BE2C (cell line): ENCODE measurements around the gene EXOC4.

Experiments used
- DNase-seq: peaks from one replicate; pipeline ENCODE4 v3.0.0-alpha.2; 2020
- H3K27me3 ChIP-seq: fragments of 250-450 bp; sonication (Bioruptor Pico); 2 replicates; pipeline ENCODE4 v1.5.1; 2020; ENCODE audit warnings: mild to moderate bottlenecking
- H3K36me3 ChIP-seq: fragments of 250-450 bp; sonication (Bioruptor Pico); 2 replicates; pipeline ENCODE4 v1.5.1; 2020; ENCODE audit warnings: mild to moderate bottlenecking
- H3K4me1 ChIP-seq: fragments of 250-450 bp; sonication (Bioruptor Pico); 2 replicates; pipeline ENCODE4 v1.5.1; 2020
- H3K4me3 ChIP-seq: 2 replicates; pipeline ENCODE4 v1.5.1; 2011; ENCODE audit warnings: low read depth, low read length
- H3K9me3 ChIP-seq: fragments of 250-450 bp; sonication (Bioruptor Pico); 2 replicates; pipeline ENCODE4 v1.5.1; 2020
- CTCF ChIP-seq: IDR thresholded peaks from 2 replicates; pipeline ENCODE4 v1.5.1; 2012; ENCODE audit warnings: mild to moderate bottlenecking, low read depth, low read length

The EXOC4 gene

DNA sequence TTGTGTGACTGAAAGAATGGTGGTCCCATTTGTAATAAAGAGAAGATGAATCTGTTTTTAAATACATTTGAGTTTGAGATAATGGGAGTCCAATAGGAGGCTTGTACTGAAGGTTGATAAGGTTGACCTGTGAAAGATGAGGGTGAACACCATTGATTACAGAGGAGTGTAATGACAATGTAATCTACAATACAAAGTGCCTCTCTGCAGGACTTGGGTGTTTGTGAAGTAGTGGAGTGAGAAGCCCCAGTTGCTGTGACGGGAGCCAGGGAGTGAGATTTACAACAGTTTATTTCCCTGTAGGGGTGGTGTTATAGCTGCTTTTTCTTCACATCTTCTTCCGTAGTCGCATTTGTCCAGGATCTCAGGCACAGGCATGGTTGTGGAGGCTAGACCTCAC, 189.9 kb downstream of the EXOC4 start:
- H3K4me3 ChIP-seq = no peak overlapping the region

GRCh38 chr7:133445617-133446016, 192.7 kb downstream of the EXOC4 start:
- no peaks in the 10 kb centered on the region for H3K4me1 ChIP-seq
- DNase-seq = no peak
- no peaks in the 10 kb centered on the region for H3K27me3 ChIP-seq
- H3K4me3 ChIP-seq = no peak overlapping the region
- no peak for TF ChIP-seq CTCF
- no peaks in the 10 kb centered on the region for H3K9me3 ChIP-seq
- H3K36me3 ChIP-seq = no peaks in the 10 kb centered on the region

More for the DNA sequence above, 189.9 kb downstream of the EXOC4 start:
- no peak for DNase-seq
- H3K36me3 ChIP-seq = no peaks in the 10 kb centered on the region
- no peak for TF ChIP-seq CTCF
- no peaks in the 10 kb centered on the region for H3K4me1 ChIP-seq
- no peaks in the 10 kb centered on the region for H3K27me3 ChIP-seq
- no peaks in the 10 kb centered on the region for H3K9me3 ChIP-seq

DNA sequence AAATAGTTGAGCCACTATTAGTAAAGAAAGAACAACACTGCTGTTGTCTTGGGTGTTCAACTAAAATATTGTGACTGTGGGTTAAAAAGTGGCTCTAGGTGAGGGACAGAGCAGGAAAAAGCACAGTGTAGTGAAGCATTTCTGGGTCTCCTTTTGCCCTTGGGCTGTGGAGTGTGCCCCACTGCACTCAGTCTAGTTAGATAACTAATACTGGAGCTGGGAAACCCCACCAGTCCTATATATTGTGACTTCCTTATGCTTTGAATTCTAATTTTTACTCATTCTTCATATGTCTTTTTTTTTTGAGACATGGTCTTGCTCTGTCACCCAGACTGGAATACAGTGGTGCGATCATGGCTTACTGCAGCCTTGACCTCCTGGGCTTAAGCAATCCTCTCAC, 195.1 kb downstream of the EXOC4 start:
- Histone ChIP-seq H3K4me1 (no peaks in the 10 kb centered on the region), H3K9me3 (no peaks in the 10 kb centered on the region), H3K27me3 (no peaks in the 10 kb centered on the region), H3K4me3 (no peak overlapping the region), H3K36me3 (no peaks in the 10 kb centered on the region)
- no peak for TF ChIP-seq CTCF
- no peak for DNase-seq

- Histone ChIP-seq H3K27me3 (no peaks in the 10 kb centered on the region), H3K9me3 (no peaks in the 10 kb centered on the region), H3K36me3 (no peaks in the 10 kb centered on the region), H3K4me3 (no peak overlapping the region), H3K4me1 (no peaks in the 10 kb centered on the region)
- no peak for TF ChIP-seq CTCF
- DNase-seq = no peak
Measured at GRCh38 chr7:133452577-133452976, 199.7 kb downstream of the EXOC4 start.

DNA sequence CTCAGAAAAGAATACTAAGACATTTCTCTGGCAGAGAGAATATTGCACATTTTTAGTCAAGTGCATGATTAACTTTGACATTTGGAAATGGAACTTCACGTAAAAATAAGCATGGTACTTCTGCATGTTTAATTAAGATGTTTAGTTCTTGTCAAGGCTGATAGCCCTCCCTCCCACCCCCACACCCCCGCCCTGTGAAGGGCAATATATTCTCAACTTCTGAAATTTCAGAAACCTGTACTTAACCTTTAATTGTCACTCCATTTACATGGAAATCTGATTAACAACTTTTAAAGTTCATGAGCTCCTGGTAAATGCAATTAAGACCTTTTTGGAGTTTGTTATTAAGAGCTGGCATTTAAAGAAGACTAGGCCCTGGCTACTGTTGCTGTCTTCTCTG, 205.8 kb downstream of the EXOC4 start:
- H3K36me3 ChIP-seq = no peaks in the 10 kb centered on the region
- no peaks in the 10 kb centered on the region for H3K27me3 ChIP-seq
- peaks cover 12% of the 10 kb centered on the region for H3K4me1 ChIP-seq
- H3K4me3 ChIP-seq = no peak overlapping the region
- no peaks in the 10 kb centered on the region for H3K9me3 ChIP-seq
- TF ChIP-seq CTCF = no peak
- DNase-seq = no peak

GRCh38 chr7:133461421-133461820, 208.5 kb downstream of the EXOC4 start:
- Histone ChIP-seq H3K27me3 (no peaks in the 10 kb centered on the region), H3K36me3 (no peaks in the 10 kb centered on the region), H3K4me1 (peaks cover 12% of the 10 kb centered on the region), H3K9me3 (no peaks in the 10 kb centered on the region), H3K4me3 (no peak overlapping the region)
- no peak for DNase-seq
- no peak for TF ChIP-seq CTCF
